Measurements from ENCODE around the gene RBM42. TPM values are rescaled to one million over a fixed set of nuclear protein-coding genes. Genes with fewer than 3 reads are reported as not detected.

Gene RBM42
- total and polyA plus RNA-seq, 9 of the 15 experiments (the other 6 are each of a cell fraction or from before 2014, with no cell fraction given) = 5.7 to 149 (median 32.4) TPM

- TF ChIP-seq ZNF740 (CRISPR knock-in tag; IDR thresholded peaks at IDR 0.05) = no peak
- TF ChIP-seq ZNF740 (tag; IDR thresholded peaks at IDR 0.05) = no peak
- TF ChIP-seq RBM34 (IDR thresholded peaks at IDR 0.05; ENCODE audit: borderline replicate concordance, insufficient read depth, low read length) = no peak
- TF ChIP-seq SMAD4 (CRISPR knock-in tag; conservative IDR thresholded peaks at IDR 0.05) = no peak
- no peak for TF ChIP-seq KAT2B (IDR thresholded peaks at IDR 0.05; ENCODE audit: low read depth, low read length)
- TF ChIP-seq ZBTB8A (IDR thresholded peaks at IDR 0.05; ENCODE audit: partially characterized antibody) = no peak
- TF ChIP-seq CBX3 (IDR thresholded peaks at IDR 0.05; ENCODE audit: borderline replicate concordance in 1 of 2, low read length in 2 of 2) = no peak
- no peak for TF ChIP-seq FOXK1 (CRISPR knock-in tag; IDR thresholded peaks at IDR 0.05; ENCODE audit: borderline replicate concordance)
- TF ChIP-seq NCOA4 (IDR thresholded peaks at IDR 0.05; ENCODE audit: partially characterized antibody) = no peak
Observed at GRCh38 chr19:35669566-35669965, 40.7 kb downstream of the RBM42 start (continued).

GRCh38 chr19:35669974-35670373 lies 41.1 kb downstream of the RBM42 start:
- ChIA-PET CTCF (ENCODE audit: low intra/inter-chr PET ratio) (no interaction called here), POLR2A (interaction anchor here (1.0 to 1.5 kb wide), 3 partner anchors 9 to 115 kb away, joined by 3 to 8 read pairs (median 4); no protein-coding TSS in a partner anchor)
- H3K4me1 ChIP-seq (replicated peaks in 1 of 2; ENCODE audit: control insufficient read depth in 2 of 2, insufficient read depth in 2 of 2, low read length in 2 of 2) = peaks cover 10 to 28% of the 10 kb centered on the region in 2 experiments; a peak in 4 of 5 replicates
- TF ChIP-seq MTA3 (IDR thresholded peaks at IDR 0.05; ENCODE audit: borderline replicate concordance) (no peak), ZNF445 (CRISPR knock-in tag; IDR thresholded peaks at IDR 0.05; ENCODE audit: low read depth) (no peak), ZNF121 (CRISPR knock-in tag; conservative IDR thresholded peaks at IDR 0.05) (no peak), ZBTB49 (CRISPR knock-in tag; IDR thresholded peaks at IDR 0.05; ENCODE audit: borderline replicate concordance) (no peak)
- FAIRE-seq (no peak), ATAC-seq (no peak), DNase-seq (ENCODE audit: extremely low read depth in 1 of 4, low spot score in 3 of 4) (no peak)
- no TSS peak for BruUV-seq (replicated peaks)
- no peak overlapping the region for H3K4me2 ChIP-seq (ENCODE audit: insufficient read depth, low read length)
- peaks cover 16 to 29% of the 10 kb centered on the region in 2 experiments; a peak in 4 of 5 replicates for H3K27me3 ChIP-seq (ENCODE audit: control insufficient read depth in 2 of 2, insufficient read depth in 2 of 2, low read length in 2 of 2)
- H4K20me1 ChIP-seq (replicated peaks; ENCODE audit: control insufficient read depth, insufficient read depth, low read length) = no peaks in the 10 kb centered on the region
- WGBS (ENCODE audit: insufficient coverage, low coverage, missing lambda C conversion rate) = 17% methylated on average over 4 of the region's 4 CpGs
- H3K4me3 ChIP-seq = no peak overlapping the region
- H3K36me3 ChIP-seq (ENCODE audit: control insufficient read depth, insufficient read depth, low read length) = no peaks in the 10 kb centered on the region
- H3K9ac ChIP-seq (ENCODE audit: insufficient read depth in 1 of 2, low read depth in 2 of 2, low read length in 2 of 2) = no peak overlapping the region
- H3K27ac ChIP-seq (ENCODE audit: extremely low read depth, low read depth, low read length) = no peak overlapping the region
- no peak overlapping the region for H2AFZ ChIP-seq (ENCODE audit: low read depth, low read length)
- intact Hi-C loops (cut with micrococcal nuclease) = no loop called here
- no peaks in the 10 kb centered on the region for H3K79me2 ChIP-seq (ENCODE audit: control insufficient read depth, insufficient read depth, low read length)
- no peaks in the 10 kb centered on the region for H3K9me1 ChIP-seq (ENCODE audit: control insufficient read depth, insufficient read depth, low read length)
- in situ Hi-C loops (cut with MboI) = no loop called here
- H3K9me3 ChIP-seq (replicated peaks; ENCODE audit: control insufficient read depth, insufficient read depth, low read depth, low read length) = no peaks in the 10 kb centered on the region

Data from K562 (cell line).